Ovary (tissue), 3 donors: Measurements from ENCODE around the gene VCX2.

Experiments
- CTCF ChIP-seq, 3 donors: fragments of 450-650 bp in 2 of 3; fragments of 200-600 bp in 1 of 3; IDR thresholded peaks; one replicate each; pipeline versions ENCODE4 v1.5.1 to v1.8.0; 2016 to 2022; ENCODE audit warnings: antibody characterized with exemption in 3 of 3, mild to moderate bottlenecking in 1 of 3
- EP300 ChIP-seq: sonication (generic); formaldehyde crosslinking; IDR thresholded peaks from one replicate; pipeline ENCODE4 v1.6.1; 2017; ENCODE audit warnings: antibody characterized with exemption
- POLR2A ChIP-seq: fragments of 450-650 bp; IDR thresholded peaks from one replicate; pipeline ENCODE4 v1.6.1; 2017; ENCODE audit warnings: antibody characterized with exemption, mild to moderate bottlenecking, moderate library complexity
- donor health status: DM: no; HTN: no; CAD: no.

DNA sequence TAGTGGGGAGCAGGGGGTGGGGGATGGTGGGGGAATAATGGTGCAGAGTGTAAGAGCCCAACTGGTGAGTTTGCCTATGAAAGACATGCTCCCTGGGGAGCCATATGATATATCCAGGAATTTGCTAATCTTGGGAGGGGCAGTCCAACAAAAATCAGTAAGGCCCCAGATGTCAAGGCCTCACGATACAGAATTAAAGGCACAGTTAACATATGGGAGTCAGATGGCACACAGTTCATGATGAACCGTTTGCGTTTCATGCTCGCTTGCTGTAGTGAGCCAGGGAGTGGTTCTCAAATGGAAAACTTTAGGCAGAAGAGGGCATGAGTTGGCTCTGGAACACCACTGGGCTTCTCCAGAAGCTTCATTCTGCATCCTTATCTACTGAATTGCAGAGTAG lies 33.9 kb upstream of the VCX2 start:
- TF ChIP-seq CTCF (IDR thresholded peaks at IDR 0.05) (no peak), EP300 (no peak), POLR2A (no peak)
